PC-3 (cell line): ENCODE measurements around the gene EPN2.

Experiments used
- CTCF ChIP-seq: fragments of 300-600 bp; sonication (generic); conservative IDR thresholded peaks from 2 replicates; pipeline ENCODE4 v1.5.1; 2017; ENCODE audit warnings: antibody characterized with exemption, low read depth, mild to moderate bottlenecking, low read length
- EZH2 ChIP-seq: fragments of 300-600 bp; sonication (generic); IDR thresholded peaks from one replicate; pipeline ENCODE4 v1.6.1; 2017; ENCODE audit warnings: antibody characterized with exemption, mild to moderate bottlenecking, low read length; ENCODE audit not compliant: unreplicated experiment
- EZH2phosphoT487 ChIP-seq: fragments of 300-600 bp; sonication (generic); IDR thresholded peaks from 2 replicates; pipeline ENCODE4 v1.6.1; 2018; ENCODE audit warnings: mild to moderate bottlenecking, antibody characterized with exemption, low read length, borderline replicate concordance

- TF ChIP-seq EZH2, result no peak
- TF ChIP-seq CTCF, result no peak
- no peak for TF ChIP-seq EZH2phosphoT487
Measured at GRCh38 chr17:19348806-19349205, 111.6 kb downstream of the EPN2 start.
